Stimulated activated CD8-positive, alpha-beta memory T cell treated with anti-CD3 and anti-CD28 coated beads, Interleukin-7, amount 100 ng/mL, for 1 hour (primary cell): ENCODE measurements around the gene B9D1.

Experiments used
- DNase-seq, 2 donors: peaks; one replicate each; pipeline ENCODE4 v3.0.0-alpha.2; 2020; ENCODE audit warnings: low read depth in 2 of 2

Gene B9D1

GRCh38 chr17:19319771-19320505 is 42.6 kb downstream of the B9D1 start:
- DNase-seq = no peak

GRCh38 chr17:19318611-19319010 is 43.9 kb downstream of the B9D1 start:
- DNase-seq = no peak

- no peak for DNase-seq
These were observed 45.0 kb downstream of the B9D1 start for GRCh38 chr17:19317359-19318095.

GRCh38 chr17:19316761-19317358 is 45.7 kb downstream of the B9D1 start:
- DNase-seq = no peak

- no peak for DNase-seq
These were observed 47.4 kb downstream of the B9D1 start for GRCh38 chr17:19315104-19315503.

GRCh38 chr17:19313746-19314651 is 48.5 kb downstream of the B9D1 start:
- DNase-seq = no peak

GRCh38 chr17:19313066-19313745 is 49.3 kb downstream of the B9D1 start:
- no peak for DNase-seq

GRCh38 chr17:19312406-19312805 is 50.1 kb downstream of the B9D1 start:
- no peak for DNase-seq

- DNase-seq = no peak
These were observed 50.9 kb downstream of the B9D1 start for GRCh38 chr17:19311421-19312215.

- no peak for DNase-seq
These were observed 51.5 kb downstream of the B9D1 start for GRCh38 chr17:19311016-19311415.

- no peak for DNase-seq
These were observed 52.4 kb downstream of the B9D1 start for GRCh38 chr17:19310151-19310550.

- DNase-seq = no peak
These were observed 52.8 kb downstream of the B9D1 start for GRCh38 chr17:19309701-19310100.

GRCh38 chr17:19308398-19308797 is 54.1 kb downstream of the B9D1 start:
- no peak for DNase-seq

- DNase-seq = no peak
These were observed 55.0 kb downstream of the B9D1 start for GRCh38 chr17:19307521-19307920.

- DNase-seq = no peak
These were observed 56.1 kb downstream of the B9D1 start for GRCh38 chr17:19306160-19307111.

GRCh38 chr17:19305761-19306159 is 56.8 kb downstream of the B9D1 start:
- no peak for DNase-seq

- no peak for DNase-seq
These were observed 57.3 kb downstream of the B9D1 start for GRCh38 chr17:19305256-19305655.

- DNase-seq = no peak
These were observed 57.8 kb downstream of the B9D1 start for GRCh38 chr17:19304751-19305150.

- no peak for DNase-seq
These were observed 58.3 kb downstream of the B9D1 start for GRCh38 chr17:19304209-19304608.
